A673 (cell line): ENCODE measurements around the gene ENO3.

Experiments used
- EZH2 ChIP-seq: fragments of 200-600 bp; sonication (generic); IDR thresholded peaks from 2 replicates; pipeline ENCODE4 v1.6.1; 2017; ENCODE audit warnings: borderline replicate concordance, low read depth, mild to moderate bottlenecking, mixed read lengths, antibody characterized with exemption, low read length; ENCODE audit not compliant: poor library complexity, severe bottlenecking
- TF ChIP-seq, protein P1 (sequence below): fragments of 300-800, 200-600 bp; sonication (generic); conservative IDR thresholded peaks from 2 replicates; pipeline ENCODE4 v1.5.1; 2017; ENCODE audit warnings: low read depth, mild to moderate bottlenecking, antibody characterized with exemption, low read length, moderate library complexity, mixed read lengths

DNA sequence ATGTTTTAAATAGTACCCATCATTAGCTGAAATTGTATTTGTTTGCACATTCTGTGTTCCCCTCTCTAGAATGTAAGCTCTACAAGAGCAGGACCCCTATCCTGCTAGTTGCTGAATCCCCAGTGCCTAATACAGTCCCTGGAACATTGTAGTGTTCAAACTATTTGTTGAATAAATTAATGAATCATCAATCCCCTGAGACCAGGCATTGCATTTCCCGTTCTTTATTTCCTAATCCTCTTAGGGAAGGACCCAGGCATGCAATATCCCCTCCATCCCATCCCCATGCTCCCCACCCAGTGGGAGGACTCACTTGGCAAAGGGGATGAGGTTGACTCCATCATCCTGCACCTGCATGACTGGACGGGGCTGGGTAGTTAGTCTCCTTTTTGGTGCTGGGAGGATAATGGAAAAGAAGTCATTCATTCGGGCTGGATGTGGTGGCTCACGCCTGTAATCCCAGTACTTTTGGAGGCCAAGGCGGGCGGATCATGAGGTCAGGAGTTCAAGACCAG lies 43.2 kb downstream of the ENO3 start:
- TF ChIP-seq, protein P1, sequence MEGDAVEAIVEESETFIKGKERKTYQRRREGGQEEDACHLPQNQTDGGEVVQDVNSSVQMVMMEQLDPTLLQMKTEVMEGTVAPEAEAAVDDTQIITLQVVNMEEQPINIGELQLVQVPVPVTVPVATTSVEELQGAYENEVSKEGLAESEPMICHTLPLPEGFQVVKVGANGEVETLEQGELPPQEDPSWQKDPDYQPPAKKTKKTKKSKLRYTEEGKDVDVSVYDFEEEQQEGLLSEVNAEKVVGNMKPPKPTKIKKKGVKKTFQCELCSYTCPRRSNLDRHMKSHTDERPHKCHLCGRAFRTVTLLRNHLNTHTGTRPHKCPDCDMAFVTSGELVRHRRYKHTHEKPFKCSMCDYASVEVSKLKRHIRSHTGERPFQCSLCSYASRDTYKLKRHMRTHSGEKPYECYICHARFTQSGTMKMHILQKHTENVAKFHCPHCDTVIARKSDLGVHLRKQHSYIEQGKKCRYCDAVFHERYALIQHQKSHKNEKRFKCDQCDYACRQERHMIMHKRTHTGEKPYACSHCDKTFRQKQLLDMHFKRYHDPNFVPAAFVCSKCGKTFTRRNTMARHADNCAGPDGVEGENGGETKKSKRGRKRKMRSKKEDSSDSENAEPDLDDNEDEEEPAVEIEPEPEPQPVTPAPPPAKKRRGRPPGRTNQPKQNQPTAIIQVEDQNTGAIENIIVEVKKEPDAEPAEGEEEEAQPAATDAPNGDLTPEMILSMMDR = no peak
- TF ChIP-seq EZH2 = no peak
